HCT116 (cell line): ENCODE results near the gene SYTL3. TPM values are rescaled to one million over a fixed set of nuclear protein-coding genes. Genes with fewer than 3 reads are reported as not detected.

Source experiments
- ATAC-seq: fragments of 200-7000 bp; cut with Tn5 transposase; 2 replicates; pipeline ENCODE4 v1.9.1; 2020; ENCODE audit warnings: mild to moderate bottlenecking, moderate library complexity
- BruUV-seq: library from RNA; stranded (reverse); fragments of 400-500 nt; replicated peaks from 2 replicates; lab custom pipeline; 2021; lab: Mats Ljungman, UMichigan
- CTCF ChIA-PET: fragments of 300-600 bp; sonication (Branson Sonifier 250); formaldehyde crosslinking; loops from one replicate; lab custom pipeline; 2021; ENCODE audit warnings: antibody characterized with exemption; lab: Charles Lee
- POLR2A ChIA-PET: fragments of 300-600, 350-600 bp; sonication (Branson Sonifier 250); formaldehyde crosslinking; loops from one replicate; lab custom pipeline; 2021; ENCODE audit warnings: antibody characterized with exemption; lab: Charles Lee
- RAD21 ChIA-PET, 2 experiments: fragments of 300-600 bp; sonication (Branson Sonifier 250); formaldehyde crosslinking; loops; one replicate each; lab custom pipeline; 2023; ENCODE audit warnings: low total read pairs in 2 of 2; ENCODE audit not compliant: uncharacterized antibody in 2 of 2, unreplicated experiment in 2 of 2, low non-redundant PET in 1 of 2; lab: Charles Lee
- DNase-seq: peaks from one replicate; pipeline ENCODE4 v3.0.0-alpha.2; 2010; ENCODE audit warnings: low read depth, low spot score
- H2AFZ ChIP-seq: fragments of 200-600 bp; shearing (Covaris generic), sonication (generic); 2 replicates; pipeline ENCODE4 v1.6.1; 2017; ENCODE audit warnings: low read depth, mixed run types, mixed read lengths, antibody characterized with exemption, low read length; ENCODE audit not compliant: poor library complexity, severe bottlenecking
- H3K27ac ChIP-seq: 2 replicates; pipeline ENCODE4 v1.5.1; 2012; ENCODE audit warnings: low read depth, low read length
- H3K27me3 ChIP-seq: fragments of 200-600 bp; sonication (generic); 2 replicates; pipeline ENCODE4 v1.6.1; 2016; ENCODE audit warnings: mixed run types, low read length, mixed read lengths; ENCODE audit not compliant: insufficient read depth
- H3K36me3 ChIP-seq, 2 experiments: fragments of 200-500 bp in 1 of 2; fragments of 200-600 bp in 1 of 2; sonication (Bioruptor generic) in 1 of 2; sonication (generic) in 1 of 2; 2 replicates each; pipeline versions ENCODE4 v1.5.1 to v1.6.1; 2014 to 2016; ENCODE audit warnings: low read length in 2 of 2, inconsistent platforms in 1 of 2, mixed read lengths in 1 of 2, mixed run types in 1 of 2; ENCODE audit not compliant: insufficient read depth in 2 of 2, control insufficient read depth in 1 of 2
- H3K4me1 ChIP-seq, 2 experiments: fragments of 200-600 bp in 1 of 2; sonication (generic) in 1 of 2; 2 replicates each; pipeline versions ENCODE4 v1.5.1 to v1.6.1; 2012 to 2017; ENCODE audit warnings: low read length in 2 of 2, inconsistent platforms in 1 of 2, mild to moderate bottlenecking in 1 of 2, mixed read lengths in 1 of 2, mixed run types in 1 of 2, moderate library complexity in 1 of 2; ENCODE audit not compliant: insufficient read depth in 2 of 2, control insufficient read depth in 1 of 2
- H3K4me2 ChIP-seq: fragments of 200-600 bp; sonication (generic); 2 replicates; pipeline ENCODE4 v1.6.1; 2017; ENCODE audit warnings: mixed run types, low read length, mixed read lengths
- H3K4me3 ChIP-seq, 2 experiments: fragments of 200-600 bp in 1 of 2; sonication (generic) in 1 of 2; replicated peaks in 1 of 2; 2 replicates each; pipeline ENCODE4 v1.5.1; 2011 to 2016; ENCODE audit warnings: low read length in 2 of 2, control low read depth in 1 of 2, low read depth in 1 of 2, mild to moderate bottlenecking in 1 of 2, mixed read lengths in 1 of 2, mixed run types in 1 of 2
- H3K79me2 ChIP-seq: fragments of 200-600 bp; sonication (generic); 2 replicates; pipeline ENCODE4 v1.6.1; 2017; ENCODE audit warnings: mild to moderate bottlenecking, mixed run types, low read length, moderate library complexity, mixed read lengths; ENCODE audit not compliant: insufficient read depth
- H3K9ac ChIP-seq: fragments of 200-600 bp; sonication (generic); 2 replicates; pipeline ENCODE4 v1.6.1; 2016; ENCODE audit warnings: low read length, mixed read lengths
- H3K9me2 ChIP-seq: fragments of 200-600 bp; sonication (generic), shearing (Covaris generic); 2 replicates; pipeline ENCODE4 v1.6.1; 2017; ENCODE audit warnings: mixed run types, mild to moderate bottlenecking, moderate library complexity; ENCODE audit not compliant: insufficient read depth
- H3K9me3 ChIP-seq, 2 experiments: fragments of 200-500 bp in 1 of 2; fragments of 200-600 bp in 1 of 2; sonication (Bioruptor generic) in 1 of 2; sonication (generic) in 1 of 2; 2 replicates each; pipeline ENCODE4 v1.6.1; 2014 to 2017; ENCODE audit warnings: low read length in 2 of 2, mixed read lengths in 2 of 2, inconsistent platforms in 1 of 2, low read depth in 1 of 2, mild to moderate bottlenecking in 1 of 2, mixed run types in 1 of 2, moderate library complexity in 1 of 2; ENCODE audit not compliant: control insufficient read depth in 1 of 2, insufficient read depth in 1 of 2
- H4K20me1 ChIP-seq: fragments of 200-600 bp; sonication (generic), shearing (Covaris generic); 2 replicates; pipeline ENCODE4 v1.6.1; 2017; ENCODE audit warnings: mixed run types, mild to moderate bottlenecking, moderate library complexity; ENCODE audit not compliant: insufficient read depth
- ATF3 ChIP-seq: IDR thresholded peaks from 2 replicates; pipeline ENCODE4 v1.6.1; 2012
- CBX3 ChIP-seq: IDR thresholded peaks from 2 replicates; pipeline ENCODE4 v1.6.1; 2012; ENCODE audit warnings: low read depth
- CEBPB ChIP-seq: IDR thresholded peaks from 2 replicates; pipeline ENCODE4 v1.6.1; 2012; ENCODE audit warnings: low read depth
- EGR1 ChIP-seq: IDR thresholded peaks from 2 replicates; pipeline ENCODE4 v1.6.1; 2012; ENCODE audit warnings: low read depth
- ELF1 ChIP-seq: IDR thresholded peaks from 2 replicates; pipeline ENCODE4 v1.6.1; 2012; ENCODE audit warnings: low read depth, borderline replicate concordance
- EZH2 ChIP-seq: fragments of 200-600 bp; sonication (generic); IDR thresholded peaks from 2 replicates; pipeline ENCODE4 v1.6.1; 2017; ENCODE audit warnings: antibody characterized with exemption, mixed run types
- EZH2phosphoT487 ChIP-seq: fragments of 200-600 bp; IDR thresholded peaks from 2 replicates; pipeline ENCODE4 v1.6.1; 2018; ENCODE audit warnings: antibody characterized with exemption, borderline replicate concordance
- FOSL1 ChIP-seq: IDR thresholded peaks from 2 replicates; pipeline ENCODE4 v1.6.1; 2012; ENCODE audit warnings: low read depth
- JUND ChIP-seq: IDR thresholded peaks from 2 replicates; pipeline ENCODE4 v1.6.1; 2012
- MAX ChIP-seq: IDR thresholded peaks from 2 replicates; pipeline ENCODE4 v1.6.1; 2012
- POLR2AphosphoS5 ChIP-seq: IDR thresholded peaks from 2 replicates; pipeline ENCODE4 v1.6.1; 2011; ENCODE audit warnings: mild to moderate bottlenecking, low read depth, low read length, moderate library complexity
- RAD21 ChIP-seq: IDR thresholded peaks from 2 replicates; pipeline ENCODE4 v1.6.1; 2012; ENCODE audit warnings: low read depth, mild to moderate bottlenecking
- REST ChIP-seq: IDR thresholded peaks from 2 replicates; pipeline ENCODE4 v1.6.1; 2012; ENCODE audit warnings: low read depth
- SIN3A ChIP-seq: IDR thresholded peaks from 2 replicates; pipeline ENCODE4 v1.6.1; 2012; ENCODE audit warnings: low read depth
- SP1 ChIP-seq: IDR thresholded peaks from 2 replicates; pipeline ENCODE4 v1.6.1; 2012; ENCODE audit warnings: low read depth
- SRF ChIP-seq: IDR thresholded peaks from 2 replicates; pipeline ENCODE4 v1.6.1; 2012; ENCODE audit warnings: low read depth
- YY1 ChIP-seq: IDR thresholded peaks from 2 replicates; pipeline ENCODE4 v1.6.1; 2011; ENCODE audit warnings: low read length, low read depth, moderate library complexity, mild to moderate bottlenecking; ENCODE audit not compliant: insufficient replicate concordance; ENCODE audit errors: extremely low read depth
- ZBTB33 ChIP-seq: IDR thresholded peaks from 2 replicates; pipeline ENCODE4 v1.6.1; 2011; ENCODE audit warnings: mild to moderate bottlenecking, low read length, moderate library complexity; ENCODE audit not compliant: insufficient replicate concordance; ENCODE audit errors: extremely low read depth
- ZFX ChIP-seq: fragments of 450-650 bp; IDR thresholded peaks from 2 replicates; pipeline ENCODE4 v1.6.1; 2017
- intact Hi-C: fragments of 100-400 bp; cut with micrococcal nuclease; formaldehyde crosslinking; loops from 2 replicates; pipeline ENCODE4 v1.10.0; 2022
- total RNA-seq: library from RNA; stranded (reverse); gene quantifications from one replicate; pipeline ENCODE4 v1.2.1, GENCODE V29; 2021; ENCODE audit not compliant: unreplicated experiment

Gene SYTL3
- total RNA-seq, 1 experiment from 2014 or later, result 55.3 TPM

- H3K9me3 ChIP-seq, result no peaks in the 10 kb centered on the region
- ChIA-PET RAD21 (no interaction called here), POLR2A (no interaction called here), CTCF (interaction anchor here (0.8 to 3.2 kb wide), 2 partner anchors 10 to 11 kb away, joined by 3 to 11 read pairs; no protein-coding TSS in a partner anchor)
- H3K9me2 ChIP-seq, result no peaks in the 10 kb centered on the region
- no peak for DNase-seq
- peaks cover 75% of the 10 kb centered on the region; the same call in 1 of the 2 replicates for H4K20me1 ChIP-seq
- intact Hi-C loops, result no loop called here
- H3K36me3 ChIP-seq, result peaks cover 68 to 95% of the 10 kb centered on the region in 2 experiments
- no peak overlapping the region for H2AFZ ChIP-seq
- H3K79me2 ChIP-seq, result peaks cover 100% of the 10 kb centered on the region
- no peak overlapping the region for H3K4me3 ChIP-seq
- H3K27ac ChIP-seq, result peak overlapping the region; percentile 34
- peak overlapping the region; percentile 13; the same call in 1 of the 2 replicates for H3K9ac ChIP-seq
- TF ChIP-seq ATF3 (no peak), YY1 (no peak), SP1 (no peak), MAX (no peak), EZH2 (no peak), ZFX (no peak), EZH2phosphoT487 (no peak), REST (no peak), EGR1 (no peak), SRF (no peak), FOSL1 (no peak), ELF1 (no peak), RAD21 (no peak), ZBTB33 (no peak), CBX3 (no peak), JUND (no peak), POLR2AphosphoS5 (no peak), SIN3A (no peak), CEBPB (no peak)
- ATAC-seq, result no peak
- H3K27me3 ChIP-seq, result no peaks in the 10 kb centered on the region
- H3K4me2 ChIP-seq, result peak overlapping the region; percentile 8
- BruUV-seq, result no TSS peak
- H3K4me1 ChIP-seq, result peaks cover 60 to 98% of the 10 kb centered on the region in 2 experiments
Observed at GRCh38 chr6:158781692-158782373, 132.0 kb downstream of the SYTL3 start.
